Chondrocyte (in vitro differentiated cells): ENCODE data around the gene LAMC3. TPM values are rescaled to one million over a fixed set of nuclear protein-coding genes. Genes with fewer than 3 reads are reported as not detected.

Experiments
- DNase-seq: peaks from one replicate; pipeline ENCODE4 v3.0.0; 2021; ENCODE audit warnings: mixed read lengths, low spot score
- H3K27ac Mint-ChIP-seq: one replicate; pipeline ENCODE4 v1.8.0; 2021; ENCODE audit warnings: mild to moderate bottlenecking, moderate library complexity, mixed read lengths; ENCODE audit not compliant: unreplicated experiment
- H3K27me3 Mint-ChIP-seq: 2 replicates; pipeline ENCODE4 v1.8.0; 2021; ENCODE audit warnings: low read depth, mixed read lengths
- H3K36me3 Mint-ChIP-seq: 2 replicates; pipeline ENCODE4 v1.8.0; 2021; ENCODE audit warnings: low read depth, mixed read lengths
- H3K4me1 Mint-ChIP-seq: 2 replicates; pipeline ENCODE4 v1.8.0; 2021; ENCODE audit warnings: low read depth, mild to moderate bottlenecking, mixed read lengths
- H3K4me3 Mint-ChIP-seq: one replicate; pipeline ENCODE4 v1.8.0; 2021; ENCODE audit warnings: mild to moderate bottlenecking, moderate library complexity, mixed read lengths; ENCODE audit not compliant: unreplicated experiment
- H3K9me3 Mint-ChIP-seq: 2 replicates; pipeline ENCODE4 v1.8.0; 2021; ENCODE audit warnings: low read depth, mixed read lengths
- CTCF ChIP-seq: fragments of 200-600 bp; sonication (generic); IDR thresholded peaks from 2 replicates; pipeline ENCODE4 v1.5.0; 2021; ENCODE audit warnings: antibody characterized with exemption, mild to moderate bottlenecking, moderate library complexity
- total RNA-seq: library from RNA; stranded (reverse); gene quantifications from 3 replicates; pipeline ENCODE4 v1.2.1, GENCODE V29; 2021

LAMC3 gene
- total RNA-seq, 1 donor from 2014 or later, result 1.2 TPM

DNA sequence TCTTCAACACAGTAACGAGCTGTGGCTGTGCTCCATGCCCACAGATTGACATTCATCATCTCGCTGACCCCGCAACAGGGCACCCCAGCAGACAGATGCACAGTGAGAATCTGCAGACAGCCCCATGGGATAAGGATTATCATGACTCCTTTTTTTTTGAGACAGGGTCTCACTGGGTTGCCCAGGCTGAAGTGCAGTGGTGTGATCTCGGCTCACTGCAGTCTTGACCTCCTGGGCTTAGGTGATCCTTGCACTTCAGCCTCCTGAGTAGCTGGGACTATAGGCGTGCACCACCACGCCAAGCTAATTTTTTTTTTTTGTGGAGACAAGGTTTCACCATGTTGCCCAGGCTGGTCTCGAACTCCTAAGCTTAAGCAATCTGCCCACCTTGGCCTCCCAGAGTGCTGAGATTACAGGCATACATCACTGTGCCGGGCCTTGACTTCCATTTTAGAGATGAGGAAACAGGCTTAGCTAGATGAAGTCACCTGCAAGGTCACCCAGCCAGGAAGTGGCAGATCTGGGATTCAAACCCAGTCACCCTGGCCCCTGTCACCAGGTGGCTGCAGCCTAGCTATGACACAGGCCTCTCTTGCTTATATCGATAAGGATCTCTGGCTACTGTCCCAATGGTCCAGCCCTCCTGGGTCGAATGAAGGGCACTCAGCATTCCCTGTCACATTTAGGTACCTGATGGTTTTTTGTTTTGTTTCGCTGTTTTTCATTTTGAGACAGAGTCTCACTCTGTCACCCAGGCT, 92.4 kb downstream of the LAMC3 start:
- Mint-ChIP-seq H3K4me3 (no peak overlapping the region), H3K36me3 (no peaks in the 10 kb centered on the region), H3K4me1 (peaks cover 40% of the 10 kb centered on the region), H3K27me3 (peaks cover 3% of the 10 kb centered on the region), H3K27ac (no peak overlapping the region), H3K9me3 (no peaks in the 10 kb centered on the region)
- DNase-seq, result no peak
- TF ChIP-seq CTCF, result no peak

GRCh38 chr9:131103024-131103423, 94.0 kb downstream of the LAMC3 start:
- DNase-seq, result no peak
- no peaks in the 10 kb centered on the region for H3K36me3 Mint-ChIP-seq
- no peaks in the 10 kb centered on the region for H3K9me3 Mint-ChIP-seq
- peaks cover 31% of the 10 kb centered on the region for H3K4me1 Mint-ChIP-seq
- H3K27me3 Mint-ChIP-seq, result no peaks in the 10 kb centered on the region
- H3K27ac Mint-ChIP-seq, result no peak overlapping the region
- H3K4me3 Mint-ChIP-seq, result no peak overlapping the region
- TF ChIP-seq CTCF, result no peak

GRCh38 chr9:131103535-131103934, 94.6 kb downstream of the LAMC3 start:
- TF ChIP-seq CTCF, result no peak
- no peak overlapping the region for H3K4me3 Mint-ChIP-seq

GRCh38 chr9:131104016-131104740, 95.2 kb downstream of the LAMC3 start:
- Mint-ChIP-seq H3K36me3 (no peaks in the 10 kb centered on the region), H3K9me3 (no peaks in the 10 kb centered on the region), H3K27ac (no peak overlapping the region), H3K4me1 (peaks cover 24% of the 10 kb centered on the region), H3K27me3 (no peaks in the 10 kb centered on the region), H3K4me3 (no peak overlapping the region)
- TF ChIP-seq CTCF, result no peak
- no peak for DNase-seq

More at GRCh38 chr9:131103535-131103934, 94.6 kb downstream of the LAMC3 start:
- no peak overlapping the region for H3K27ac Mint-ChIP-seq
- H3K36me3 Mint-ChIP-seq, result no peaks in the 10 kb centered on the region
- no peak for DNase-seq
- H3K27me3 Mint-ChIP-seq, result no peaks in the 10 kb centered on the region
- no peaks in the 10 kb centered on the region for H3K9me3 Mint-ChIP-seq
- peaks cover 31% of the 10 kb centered on the region for H3K4me1 Mint-ChIP-seq

- Mint-ChIP-seq H3K36me3 (no peaks in the 10 kb centered on the region), H3K27ac (no peak overlapping the region), H3K27me3 (no peaks in the 10 kb centered on the region), H3K9me3 (no peaks in the 10 kb centered on the region), H3K4me3 (no peak overlapping the region), H3K4me1 (peaks cover 10% of the 10 kb centered on the region)
- no peak for DNase-seq
- TF ChIP-seq CTCF, result no peak
Observed at GRCh38 chr9:131105952-131106351, 97.0 kb downstream of the LAMC3 start.
